Thoracic aorta (tissue), 2 donors: ENCODE results near the gene DYNC1LI2. TPM values are rescaled to one million over a fixed set of nuclear protein-coding genes. Genes with fewer than 3 reads are reported as not detected.

Experiments
- ATAC-seq: fragments of 150-250 bp; one replicate; pipeline ENCODE4 v1.8.0; 2017; ENCODE audit warnings: low read depth; ENCODE audit not compliant: insufficient number of reproducible peaks, low FRiP score
- DNase-seq: peaks from one replicate; pipeline ENCODE4 v3.0.0-alpha.2; 2020; ENCODE audit warnings: low spot score
- H3K27ac ChIP-seq, 2 donors: fragments of 200-600 bp; sonication (generic); 1 replicate in 1 of 2; 2 replicates in 1 of 2; pipeline ENCODE4 v1.5.1; 2016; ENCODE audit warnings: mild to moderate bottlenecking in 2 of 2, moderate library complexity in 2 of 2
- H3K27me3 ChIP-seq: fragments of 200-600 bp; sonication (generic); replicated peaks from 2 replicates; pipeline ENCODE4 v1.6.0; 2016; ENCODE audit warnings: mild to moderate bottlenecking; ENCODE audit not compliant: insufficient read depth
- H3K36me3 ChIP-seq: fragments of 200-600 bp; sonication (generic); one replicate; pipeline ENCODE4 v1.5.1; 2016
- H3K4me1 ChIP-seq, 2 donors: fragments of 200-600 bp; sonication (generic); 1 replicate in 1 of 2; 2 replicates in 1 of 2; pipeline versions ENCODE4 v1.5.1 to v1.6.0; 2016; ENCODE audit warnings: low read depth in 2 of 2, mild to moderate bottlenecking in 1 of 2; ENCODE audit not compliant: control insufficient read depth in 1 of 2
- H3K4me3 ChIP-seq: fragments of 200-600 bp; sonication (generic); 2 replicates; pipeline ENCODE4 v1.5.1; 2016; ENCODE audit warnings: mild to moderate bottlenecking
- H3K9me3 ChIP-seq: fragments of 200-600 bp; sonication (generic); 2 replicates; pipeline ENCODE4 v1.5.1; 2016
- total RNA-seq, 2 donors: library from RNA; depleted of rRNA; stranded (reverse); fragments of >200 nt; gene quantifications; one replicate each; pipeline versions ENCODE4 v1.1.0 to v1.2.3, GENCODE V29; 2016
- TF ChIP-seq, protein P1 (sequence below): fragments of 200-600 bp; sonication (generic); IDR thresholded peaks from one replicate; pipeline ENCODE4 v1.5.1; 2019; ENCODE audit warnings: antibody characterized with exemption

DYNC1LI2 gene
- total RNA-seq, 2 donors from 2014 or later = 110 to 200 TPM

GRCh38 chr16:66728804-66729203, 22.6 kb downstream of the DYNC1LI2 start:
- peaks cover 80% of the 10 kb centered on the region for H3K36me3 ChIP-seq
- no peak overlapping the region for H3K27ac ChIP-seq

GRCh38 chr16:66728117-66728787, 23.2 kb downstream of the DYNC1LI2 start:
- Histone ChIP-seq H3K4me1 (no peaks in the 10 kb centered on the region), H3K9me3 (no peaks in the 10 kb centered on the region), H3K27me3 (no peaks in the 10 kb centered on the region), H3K27ac (no peak overlapping the region), H3K36me3 (peaks cover 79% of the 10 kb centered on the region), H3K4me3 (no peak overlapping the region)
- TF ChIP-seq, protein P1, sequence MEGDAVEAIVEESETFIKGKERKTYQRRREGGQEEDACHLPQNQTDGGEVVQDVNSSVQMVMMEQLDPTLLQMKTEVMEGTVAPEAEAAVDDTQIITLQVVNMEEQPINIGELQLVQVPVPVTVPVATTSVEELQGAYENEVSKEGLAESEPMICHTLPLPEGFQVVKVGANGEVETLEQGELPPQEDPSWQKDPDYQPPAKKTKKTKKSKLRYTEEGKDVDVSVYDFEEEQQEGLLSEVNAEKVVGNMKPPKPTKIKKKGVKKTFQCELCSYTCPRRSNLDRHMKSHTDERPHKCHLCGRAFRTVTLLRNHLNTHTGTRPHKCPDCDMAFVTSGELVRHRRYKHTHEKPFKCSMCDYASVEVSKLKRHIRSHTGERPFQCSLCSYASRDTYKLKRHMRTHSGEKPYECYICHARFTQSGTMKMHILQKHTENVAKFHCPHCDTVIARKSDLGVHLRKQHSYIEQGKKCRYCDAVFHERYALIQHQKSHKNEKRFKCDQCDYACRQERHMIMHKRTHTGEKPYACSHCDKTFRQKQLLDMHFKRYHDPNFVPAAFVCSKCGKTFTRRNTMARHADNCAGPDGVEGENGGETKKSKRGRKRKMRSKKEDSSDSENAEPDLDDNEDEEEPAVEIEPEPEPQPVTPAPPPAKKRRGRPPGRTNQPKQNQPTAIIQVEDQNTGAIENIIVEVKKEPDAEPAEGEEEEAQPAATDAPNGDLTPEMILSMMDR = peak; percentile 57
- peak; percentile 77 for ATAC-seq
- DNase-seq = no peak

More at GRCh38 chr16:66728804-66729203, 22.6 kb downstream of the DYNC1LI2 start:
- H3K4me3 ChIP-seq = no peak overlapping the region
- no peaks in the 10 kb centered on the region for H3K9me3 ChIP-seq
- H3K27me3 ChIP-seq = no peaks in the 10 kb centered on the region
- ATAC-seq (no peak), DNase-seq (no peak)
- TF ChIP-seq, protein P1 = no peak
- no peaks in the 10 kb centered on the region for H3K4me1 ChIP-seq

DNA sequence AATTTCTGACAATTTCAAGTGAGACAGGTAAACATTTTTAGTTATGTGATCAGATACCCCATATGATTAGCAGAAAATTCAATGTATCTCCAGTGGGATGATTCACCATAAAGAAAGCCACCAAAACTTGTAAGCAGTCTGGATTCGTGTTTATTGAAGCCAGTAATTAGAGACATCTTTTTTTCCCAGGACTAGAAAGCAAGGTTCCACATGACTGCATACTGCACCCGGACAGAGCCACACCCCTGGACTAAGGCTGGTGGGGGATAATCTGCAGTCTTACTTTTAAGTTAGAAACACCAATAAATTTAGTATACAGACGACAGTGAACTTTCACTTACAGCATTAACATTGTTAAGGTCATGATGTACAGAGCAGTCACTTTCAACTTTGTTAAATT, 30.6 kb downstream of the DYNC1LI2 start:
- H3K36me3 ChIP-seq = peaks cover 31% of the 10 kb centered on the region
- DNase-seq (no peak), ATAC-seq (no peak)
- no peaks in the 10 kb centered on the region for H3K27me3 ChIP-seq
- no peak overlapping the region for H3K4me3 ChIP-seq
- H3K4me1 ChIP-seq = no peaks in the 10 kb centered on the region
- TF ChIP-seq, protein P1 = no peak
- H3K27ac ChIP-seq = no peak overlapping the region
- H3K9me3 ChIP-seq = no peaks in the 10 kb centered on the region

GRCh38 chr16:66719246-66719645, 32.2 kb downstream of the DYNC1LI2 start:
- ATAC-seq (no peak), DNase-seq (no peak)
- Histone ChIP-seq H3K4me1 (no peaks in the 10 kb centered on the region), H3K36me3 (peaks cover 16% of the 10 kb centered on the region), H3K27ac (no peak overlapping the region), H3K27me3 (no peaks in the 10 kb centered on the region), H3K4me3 (no peak overlapping the region), H3K9me3 (no peaks in the 10 kb centered on the region)
- TF ChIP-seq, protein P1 = no peak

GRCh38 chr16:66717776-66718175, 33.6 kb downstream of the DYNC1LI2 start:
- Histone ChIP-seq H3K9me3 (no peaks in the 10 kb centered on the region), H3K27me3 (no peaks in the 10 kb centered on the region), H3K36me3 (peaks cover 3% of the 10 kb centered on the region), H3K27ac (no peak overlapping the region), H3K4me1 (peaks cover 0 to 3% of the 10 kb centered on the region in 2 donors), H3K4me3 (no peak overlapping the region)
- ATAC-seq (no peak), DNase-seq (no peak)
- TF ChIP-seq, protein P1 = no peak
